RKO (cell line): ENCODE measurements around the gene PSMB2.

ENCODE experiments used
- DNase-seq: peaks from one replicate; pipeline ENCODE4 v3.0.0-alpha.2; 2016; ENCODE audit warnings: low spot score

PSMB2 gene

GRCh38 chr1:35572296-35572695 lies 69.0 kb downstream of the PSMB2 start:
- DNase-seq: no peak

GRCh38 chr1:35571263-35571662 lies 70.1 kb downstream of the PSMB2 start:
- DNase-seq: no peak

- DNase-seq: no peak
Measured at GRCh38 chr1:35570589-35571137, 70.7 kb downstream of the PSMB2 start.

- no peak for DNase-seq
Measured at GRCh38 chr1:35569936-35570335, 71.4 kb downstream of the PSMB2 start.

- peak; percentile 66 for DNase-seq
Measured at GRCh38 chr1:35568975-35569395, 72.3 kb downstream of the PSMB2 start.

- no peak for DNase-seq
Measured at GRCh38 chr1:35567947-35568558, 73.3 kb downstream of the PSMB2 start.

GRCh38 chr1:35565742-35566133 lies 75.6 kb downstream of the PSMB2 start:
- no peak for DNase-seq

GRCh38 chr1:35564884-35565741 lies 76.2 kb downstream of the PSMB2 start:
- no peak for DNase-seq

GRCh38 chr1:35564037-35564883 lies 77.1 kb downstream of the PSMB2 start:
- peak; percentile 81 for DNase-seq

- no peak for DNase-seq
Measured at GRCh38 chr1:35563166-35563565, 78.2 kb downstream of the PSMB2 start.

GRCh38 chr1:35561972-35562680 lies 79.2 kb downstream of the PSMB2 start:
- DNase-seq: no peak

GRCh38 chr1:35561297-35561971 lies 79.9 kb downstream of the PSMB2 start:
- no peak for DNase-seq

- DNase-seq: no peak
Measured at GRCh38 chr1:35560256-35561225, 80.8 kb downstream of the PSMB2 start.

GRCh38 chr1:35559317-35559944 lies 81.9 kb downstream of the PSMB2 start:
- DNase-seq: no peak

- peak; percentile 38 for DNase-seq
Measured at GRCh38 chr1:35558374-35559316, 82.7 kb downstream of the PSMB2 start.

- DNase-seq: peak; percentile 98
Measured at GRCh38 chr1:35557611-35558373, 83.5 kb downstream of the PSMB2 start, which contains the start of gene NCDN. TSS of gene NCDN (plus strand) at chr1:35557799. CDS start at chr1:35558191, 392 bp downstream.

GRCh38 chr1:35557118-35557610 lies 84.2 kb downstream of the PSMB2 start, which contains the start of gene KIAA0319L:
TSS of gene KIAA0319L (minus strand) at chr1:35557403. CDS start at chr1:35554491, 2,912 bp downstream.
- DNase-seq: peak; percentile 77
